Retinal pigment epithelial cell (primary cell): ENCODE data around the gene MED22.
A peak's percentile ranks its signal among the peaks of the same experiment; 100 is the strongest.

Experiments used
- DNase-seq: peaks from one replicate; pipeline ENCODE4 v3.0.0-alpha.2; 2010; ENCODE audit warnings: low read depth
- H3K4me3 ChIP-seq: 2 replicates; pipeline ENCODE4 v1.5.1; 2011; ENCODE audit warnings: mild to moderate bottlenecking, low read length, control low read depth, moderate library complexity
- CTCF ChIP-seq: conservative IDR thresholded peaks from 2 replicates; pipeline ENCODE4 v1.5.1; 2011; ENCODE audit warnings: low read depth, low read length, control low read depth, inconsistent platforms

Gene MED22

GRCh38 chr9:133362359-133363044, 14.6 kb upstream of the MED22 start:
- TF ChIP-seq CTCF: no peak
- DNase-seq: no peak
- no peak overlapping the region for H3K4me3 ChIP-seq

GRCh38 chr9:133361507-133362092, 13.7 kb upstream of the MED22 start:
- no peak for DNase-seq

GRCh38 chr9:133360400-133361393, 12.8 kb upstream of the MED22 start:
- TF ChIP-seq CTCF: no peak
- DNase-seq: no peak
- no peak overlapping the region for H3K4me3 ChIP-seq

More at GRCh38 chr9:133361507-133362092, 13.7 kb upstream of the MED22 start:
- TF ChIP-seq CTCF: no peak
- no peak overlapping the region for H3K4me3 ChIP-seq

- peak; percentile 49 for TF ChIP-seq CTCF
- no peak for DNase-seq
- H3K4me3 ChIP-seq: no peak overlapping the region
Observed at GRCh38 chr9:133359399-133360175, 11.7 kb upstream of the MED22 start.

- no peak for DNase-seq
- H3K4me3 ChIP-seq: no peak overlapping the region
- no peak for TF ChIP-seq CTCF
Observed at GRCh38 chr9:133357656-133358055, 9.7 kb upstream of the MED22 start.

- H3K4me3 ChIP-seq: peak within 1 kb of the TSS; percentile 88
- DNase-seq: no peak
- TF ChIP-seq CTCF: no peak
Observed at GRCh38 chr9:133356391-133357091, 8.6 kb upstream of the MED22 start, which contains the start of the genes SURF1 and SURF2. Gene SURF1 (minus strand): TSS chr9:133356487. CDS start chr9:133356453, 34 bp downstream. Gene SURF2 (plus strand): TSS chr9:133356550. CDS start chr9:133356593, 43 bp downstream.
